ENCODE data around the gene KDM4E.

KDM4E gene

DNA sequence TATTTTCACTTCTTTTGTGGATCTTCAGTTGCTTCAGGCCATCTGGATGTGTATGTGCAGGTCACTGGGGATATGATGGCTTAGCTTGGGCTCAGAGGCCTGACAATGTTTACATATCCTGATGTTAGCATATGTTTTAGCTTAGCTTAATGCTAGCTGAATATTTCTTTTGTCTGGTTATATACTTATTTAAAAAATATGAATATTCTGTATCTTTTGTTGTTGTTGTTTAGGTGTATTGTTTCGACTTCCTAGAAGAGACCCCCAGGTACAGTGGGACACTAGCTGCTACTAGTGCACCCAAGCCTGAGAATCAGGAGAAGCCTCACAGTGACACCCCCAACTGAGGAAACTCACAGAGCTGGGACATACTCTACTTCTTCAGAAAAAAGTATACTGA is at the start of gene KDM4E:
Gene KDM4E, plus strand, starts transcription at position 301 of the 400 bp plus-strand sequence. CDS start 300 bp downstream, outside the sequence.
- Histone ChIP-seq H3K27me3 (no peaks in the 10 kb centered on the region), H3K9ac (no peak within 1 kb of the TSS), H3K27ac (no peak within 1 kb of the TSS), H3K9me3 (no peaks in the 10 kb centered on the region), H3K36me3 (no peaks in the 10 kb centered on the region), H4K20me1 (no peaks in the 10 kb centered on the region), H3K4me3 (no peak within 1 kb of the TSS), H3K4me2 (no peak within 1 kb of the TSS), H3K4me1 (no peaks in the 10 kb centered on the region)
- no peak for TF ChIP-seq Cebpa-rat (IDR thresholded peaks at IDR 0.05)

DNA sequence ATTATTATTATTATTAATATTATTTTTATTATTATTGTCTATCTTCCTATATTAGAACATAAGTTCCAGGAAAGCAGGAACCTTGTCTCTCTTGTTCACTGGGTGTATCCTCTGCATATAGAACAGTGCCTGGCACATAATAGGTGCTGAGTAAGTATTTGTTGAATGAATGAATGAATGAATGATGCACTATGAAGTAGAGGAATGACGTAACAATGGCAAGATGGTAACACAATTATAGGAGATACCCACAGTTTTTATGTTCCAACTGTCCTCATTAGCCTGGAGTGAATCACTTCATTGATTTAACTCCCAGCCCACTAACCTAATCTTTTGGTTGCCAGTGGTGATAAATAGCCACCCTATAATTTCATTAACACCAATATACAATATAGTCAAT is 49.5 kb upstream of the KDM4E start:
- no peak overlapping the region for H3K4me2 ChIP-seq
- peaks cover 9% of the 10 kb centered on the region for H3K36me3 ChIP-seq
- no peak overlapping the region for H3K27ac ChIP-seq
- H3K4me1 ChIP-seq, result peaks cover 17% of the 10 kb centered on the region
- TF ChIP-seq Cebpa-rat (IDR thresholded peaks at IDR 0.05), result no peak
- no peak overlapping the region for H3K9ac ChIP-seq
- H3K27me3 ChIP-seq, result no peaks in the 10 kb centered on the region
- peaks cover 19% of the 10 kb centered on the region; the same call in 1 of the 2 replicates for H4K20me1 ChIP-seq
- no peak overlapping the region for H3K4me3 ChIP-seq
- H3K9me3 ChIP-seq, result no peaks in the 10 kb centered on the region

DNA sequence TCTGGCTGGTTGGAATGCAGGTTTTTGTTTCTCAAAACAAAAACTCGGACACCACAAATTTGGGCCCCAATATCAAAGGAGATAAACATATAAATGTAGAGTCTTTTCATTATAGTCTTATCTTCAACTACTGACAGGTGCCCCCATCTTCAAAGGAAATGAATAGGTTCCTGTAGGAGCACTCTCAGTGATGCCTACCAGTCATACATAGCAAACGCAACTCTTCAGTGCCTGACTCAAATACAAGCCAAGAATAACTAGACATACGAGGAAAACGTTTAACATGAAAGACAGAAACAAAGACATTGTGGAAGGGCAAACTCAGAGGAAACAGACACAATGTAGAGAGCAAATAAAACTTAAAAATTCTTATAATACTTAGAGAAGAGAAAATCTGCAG is 37.7 kb upstream of the KDM4E start:
- TF ChIP-seq Cebpa-rat (IDR thresholded peaks at IDR 0.05), result no peak
- Histone ChIP-seq H3K4me2 (no peak overlapping the region), H3K36me3 (no peaks in the 10 kb centered on the region), H3K27ac (no peak overlapping the region), H3K9me3 (no peaks in the 10 kb centered on the region), H3K4me1 (no peaks in the 10 kb centered on the region), H3K9ac (no peak overlapping the region), H3K4me3 (no peak overlapping the region), H3K27me3 (no peaks in the 10 kb centered on the region), H4K20me1 (no peaks in the 10 kb centered on the region)

DNA sequence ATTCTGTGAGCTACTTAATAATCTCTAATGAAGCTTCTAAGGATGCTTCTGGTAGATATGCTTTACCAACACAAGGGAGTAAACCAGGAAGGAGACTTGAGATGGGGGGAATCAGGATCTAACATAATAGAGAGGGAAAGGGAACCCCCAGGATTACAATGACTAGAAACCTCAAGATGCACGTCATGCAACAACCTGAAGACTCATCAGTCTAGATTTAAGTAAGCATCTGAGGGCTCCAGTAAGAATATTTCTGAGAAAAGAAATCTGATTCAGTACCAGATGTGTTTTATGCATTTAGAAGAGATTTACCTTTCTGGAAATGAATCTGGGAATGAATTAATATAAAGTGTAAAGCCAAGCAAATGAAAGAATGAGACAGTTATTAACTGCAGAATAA is 36.3 kb upstream of the KDM4E start:
- no peaks in the 10 kb centered on the region for H3K4me1 ChIP-seq

DNA sequence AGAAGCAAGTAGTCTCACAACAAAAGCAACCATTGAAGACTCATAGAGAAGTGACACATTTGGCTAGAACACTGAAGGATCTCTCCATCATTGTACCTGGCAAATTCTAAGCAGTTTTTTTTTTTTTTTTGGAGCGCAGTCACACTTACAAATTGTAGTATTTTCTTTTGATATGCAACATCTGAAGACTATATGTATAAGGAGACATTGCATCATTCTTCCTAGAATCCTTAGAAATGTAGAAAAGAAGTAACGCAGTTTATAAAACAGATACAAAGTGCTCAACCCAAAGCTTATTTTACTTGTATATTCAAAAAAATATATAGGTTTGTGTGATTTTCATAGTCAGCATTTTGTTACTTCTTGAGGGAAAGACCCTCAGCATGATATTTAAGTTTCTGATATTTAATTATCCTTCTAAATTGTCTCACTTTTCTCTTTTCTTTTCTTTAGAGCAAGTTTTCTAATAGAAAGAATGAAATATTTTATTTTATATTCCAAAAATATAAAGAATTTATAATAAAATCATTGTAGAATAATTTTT is 31.6 kb upstream of the KDM4E start:
- no peaks in the 10 kb centered on the region for H4K20me1 ChIP-seq
- TF ChIP-seq Cebpa-rat (IDR thresholded peaks at IDR 0.05), result no peak
- no peak overlapping the region for H3K27ac ChIP-seq
- no peaks in the 10 kb centered on the region for H3K9me3 ChIP-seq
- H3K4me3 ChIP-seq, result no peak overlapping the region
- H3K4me2 ChIP-seq, result no peak overlapping the region
- H3K4me1 ChIP-seq, result no peaks in the 10 kb centered on the region
- H3K27me3 ChIP-seq, result no peaks in the 10 kb centered on the region
- no peak overlapping the region for H3K9ac ChIP-seq
- H3K36me3 ChIP-seq, result peaks cover 12% of the 10 kb centered on the region

More for the DNA sequence above, 36.3 kb upstream of the KDM4E start:
- H4K20me1 ChIP-seq, result no peaks in the 10 kb centered on the region
- no peaks in the 10 kb centered on the region for H3K9me3 ChIP-seq
- no peak overlapping the region for H3K4me2 ChIP-seq
- H3K9ac ChIP-seq, result no peak overlapping the region
- H3K36me3 ChIP-seq, result no peaks in the 10 kb centered on the region
- H3K4me3 ChIP-seq, result no peak overlapping the region
- TF ChIP-seq Cebpa-rat (IDR thresholded peaks at IDR 0.05), result no peak
- no peaks in the 10 kb centered on the region for H3K27me3 ChIP-seq
- no peak overlapping the region for H3K27ac ChIP-seq

DNA sequence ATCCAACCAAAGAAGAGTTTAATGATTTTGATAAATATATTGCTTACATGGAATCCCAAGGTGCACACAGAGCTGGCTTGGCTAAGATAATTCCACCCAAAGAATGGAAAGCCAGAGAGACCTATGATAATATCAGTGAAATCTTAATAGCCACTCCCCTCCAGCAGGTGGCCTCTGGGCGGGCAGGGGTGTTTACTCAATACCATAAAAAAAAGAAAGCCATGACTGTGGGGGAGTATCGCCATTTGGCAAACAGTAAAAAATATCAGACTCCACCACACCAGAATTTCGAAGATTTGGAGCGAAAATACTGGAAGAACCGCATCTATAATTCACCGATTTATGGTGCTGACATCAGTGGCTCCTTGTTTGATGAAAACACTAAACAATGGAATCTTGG is 27.6 kb upstream of the KDM4E start:
- Histone ChIP-seq H3K4me2 (no peak overlapping the region), H3K36me3 (peaks cover 16% of the 10 kb centered on the region), H3K27ac (no peak overlapping the region), H4K20me1 (no peaks in the 10 kb centered on the region), H3K27me3 (no peaks in the 10 kb centered on the region), H3K9me3 (no peaks in the 10 kb centered on the region), H3K4me3 (no peak overlapping the region), H3K9ac (no peak overlapping the region), H3K4me1 (no peaks in the 10 kb centered on the region)
- TF ChIP-seq Cebpa-rat (IDR thresholded peaks at IDR 0.05), result no peak

DNA sequence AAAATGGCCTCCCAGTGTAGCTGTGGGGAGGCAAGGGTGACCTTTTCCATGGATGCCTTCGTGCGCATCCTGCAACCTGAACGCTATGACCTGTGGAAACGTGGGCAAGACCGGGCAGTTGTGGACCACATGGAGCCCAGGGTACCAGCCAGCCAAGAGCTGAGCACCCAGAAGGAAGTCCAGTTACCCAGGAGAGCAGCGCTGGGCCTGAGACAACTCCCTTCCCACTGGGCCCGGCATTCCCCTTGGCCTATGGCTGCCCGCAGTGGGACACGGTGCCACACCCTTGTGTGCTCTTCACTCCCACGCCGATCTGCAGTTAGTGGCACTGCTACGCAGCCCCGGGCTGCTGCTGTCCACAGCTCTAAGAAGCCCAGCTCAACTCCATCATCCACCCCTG is 26.8 kb upstream of the KDM4E start:
- no peak for TF ChIP-seq Cebpa-rat (IDR thresholded peaks at IDR 0.05)
- H3K4me3 ChIP-seq, result no peak overlapping the region
- no peaks in the 10 kb centered on the region for H3K4me1 ChIP-seq
- H3K27ac ChIP-seq, result no peak overlapping the region
- no peaks in the 10 kb centered on the region for H3K9me3 ChIP-seq
- H3K4me2 ChIP-seq, result no peak overlapping the region
- no peaks in the 10 kb centered on the region for H4K20me1 ChIP-seq
- H3K27me3 ChIP-seq, result no peaks in the 10 kb centered on the region
- no peak overlapping the region for H3K9ac ChIP-seq
- peaks cover 16% of the 10 kb centered on the region for H3K36me3 ChIP-seq

DNA sequence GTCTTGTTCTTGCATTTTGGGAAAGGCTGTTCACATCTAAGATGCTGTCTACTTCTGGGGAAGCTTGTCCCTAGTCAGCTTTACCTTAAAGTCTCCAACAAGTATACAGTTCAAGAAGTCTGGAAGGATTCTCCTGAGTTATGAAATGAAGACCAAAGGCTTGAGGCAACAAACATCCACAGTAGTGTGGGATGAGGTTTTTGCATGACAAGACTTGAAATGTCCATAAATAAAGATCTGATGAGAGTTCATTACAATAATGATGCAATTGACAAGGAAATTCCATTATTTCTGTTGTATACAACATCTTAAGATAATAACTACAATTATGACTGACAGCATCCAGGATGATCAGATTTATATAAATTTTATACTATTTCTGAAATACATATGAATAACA is 21.3 kb upstream of the KDM4E start:
- H3K4me3 ChIP-seq, result no peak overlapping the region
- no peak overlapping the region for H3K4me2 ChIP-seq
- H3K4me1 ChIP-seq, result no peaks in the 10 kb centered on the region
- peaks cover 4% of the 10 kb centered on the region; the same call in 1 of the 2 replicates for H3K9me3 ChIP-seq
- no peaks in the 10 kb centered on the region for H3K27me3 ChIP-seq
- no peak overlapping the region for H3K27ac ChIP-seq
- H3K36me3 ChIP-seq, result peaks cover 2% of the 10 kb centered on the region; the same call in 1 of the 2 replicates
- TF ChIP-seq Cebpa-rat (IDR thresholded peaks at IDR 0.05), result no peak
- no peaks in the 10 kb centered on the region for H4K20me1 ChIP-seq
- no peak overlapping the region for H3K9ac ChIP-seq

DNA sequence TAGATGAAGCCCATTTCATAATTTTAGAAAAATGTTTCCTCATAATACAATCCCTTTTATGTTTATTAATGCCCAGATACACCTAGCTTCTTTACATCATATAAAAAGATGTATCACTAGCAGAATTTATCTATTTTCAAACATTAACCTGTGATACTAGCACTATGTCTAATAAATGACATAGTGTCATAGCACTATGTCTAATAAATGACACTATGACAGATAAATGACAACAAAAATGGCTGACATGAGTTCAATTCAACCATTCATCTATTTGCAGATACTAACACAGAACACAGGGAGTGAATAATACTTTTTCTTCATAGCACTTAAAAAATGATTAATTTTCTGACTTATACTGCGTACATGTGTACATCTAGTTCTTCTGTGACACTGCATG is 19.4 kb upstream of the KDM4E start:
- H3K4me1 ChIP-seq, result no peaks in the 10 kb centered on the region
- H3K27me3 ChIP-seq, result no peaks in the 10 kb centered on the region
- peaks cover 4% of the 10 kb centered on the region; the same call in 1 of the 2 replicates for H3K9me3 ChIP-seq
- H3K27ac ChIP-seq, result no peak overlapping the region
- H3K4me3 ChIP-seq, result no peak overlapping the region
- H3K36me3 ChIP-seq, result no peaks in the 10 kb centered on the region
- H3K9ac ChIP-seq, result no peak overlapping the region
- no peaks in the 10 kb centered on the region for H4K20me1 ChIP-seq
- no peak for TF ChIP-seq Cebpa-rat (IDR thresholded peaks at IDR 0.05)
- no peak overlapping the region for H3K4me2 ChIP-seq

DNA sequence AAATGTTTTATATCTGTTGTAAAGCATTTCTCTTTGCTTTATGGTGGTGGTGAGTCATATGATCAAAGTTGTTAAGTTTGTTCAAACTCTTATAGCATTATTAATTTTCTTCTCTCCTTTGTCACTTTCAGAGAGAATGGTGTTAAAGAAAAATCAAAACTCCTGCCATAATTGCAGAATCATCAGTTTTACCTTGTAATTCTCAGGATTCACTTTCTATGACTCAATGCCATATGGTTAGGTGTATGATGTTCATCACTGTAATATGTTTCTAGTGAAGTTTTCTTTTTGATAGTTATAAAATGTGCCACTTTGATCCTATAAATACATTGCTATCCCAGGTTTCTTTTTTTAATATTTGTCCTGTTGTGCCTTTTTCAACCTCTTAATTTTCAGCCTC is 13.7 kb upstream of the KDM4E start:
- Histone ChIP-seq H4K20me1 (no peaks in the 10 kb centered on the region), H3K9ac (no peak overlapping the region), H3K36me3 (no peaks in the 10 kb centered on the region), H3K27me3 (no peaks in the 10 kb centered on the region), H3K4me3 (no peak overlapping the region), H3K27ac (no peak overlapping the region), H3K4me1 (no peaks in the 10 kb centered on the region), H3K9me3 (peaks cover 4% of the 10 kb centered on the region; the same call in 1 of the 2 replicates), H3K4me2 (no peak overlapping the region)
- no peak for TF ChIP-seq Cebpa-rat (IDR thresholded peaks at IDR 0.05)
